Stimulated activated CD8-positive, alpha-beta memory T cell treated with anti-CD3 and anti-CD28 coated beads, Interleukin-15, amount 100 ng/mL, for 24 hours (primary cell): ENCODE data around the gene SPPL3.

Source experiments
- DNase-seq: peaks from one replicate; pipeline ENCODE4 v3.0.0-alpha.2; 2020; ENCODE audit warnings: low read depth

The SPPL3 gene

GRCh38 chr12:120874547-120875245 lies 29.5 kb downstream of the SPPL3 start:
- DNase-seq, result no peak

DNA sequence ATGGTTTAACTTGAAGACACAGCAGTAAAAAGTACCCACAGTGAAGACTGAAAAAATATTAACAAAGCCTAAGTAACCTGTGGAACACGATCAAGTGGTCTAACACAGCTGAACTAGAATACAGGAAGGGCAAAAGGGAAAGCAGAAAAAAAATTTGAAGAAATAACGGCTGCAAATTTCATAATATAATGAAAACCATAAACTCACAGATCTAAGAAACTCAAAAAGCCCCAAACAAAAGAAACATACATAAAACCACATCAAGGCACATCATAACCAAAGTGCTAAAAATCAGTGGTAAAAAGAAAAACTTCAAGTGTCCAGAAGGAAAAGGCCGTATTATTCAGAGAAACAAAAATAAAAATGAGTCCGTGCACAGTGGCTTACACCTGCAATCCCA lies 30.9 kb downstream of the SPPL3 start:
- DNase-seq, result no peak

GRCh38 chr12:120872487-120872886 lies 31.7 kb downstream of the SPPL3 start:
- no peak for DNase-seq

DNA sequence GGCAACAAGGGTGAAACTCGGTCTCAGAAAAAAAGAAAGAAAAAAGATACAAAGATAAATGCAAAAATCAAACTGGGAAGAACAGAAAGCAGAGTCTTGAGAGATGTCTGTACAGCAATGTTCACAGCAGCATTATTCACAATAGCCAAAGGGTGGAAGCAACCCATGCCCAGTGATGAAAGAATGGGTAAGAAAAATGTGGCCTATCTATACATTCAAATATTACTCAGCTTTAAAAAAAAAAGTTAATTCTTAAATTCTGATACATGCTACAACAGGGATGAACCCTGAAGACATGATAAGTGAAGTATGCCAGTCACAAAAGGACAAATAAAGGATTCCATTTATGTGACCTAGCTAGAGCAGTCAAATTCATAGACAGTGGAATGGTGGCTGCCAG lies 33.7 kb downstream of the SPPL3 start:
- no peak for DNase-seq

DNA sequence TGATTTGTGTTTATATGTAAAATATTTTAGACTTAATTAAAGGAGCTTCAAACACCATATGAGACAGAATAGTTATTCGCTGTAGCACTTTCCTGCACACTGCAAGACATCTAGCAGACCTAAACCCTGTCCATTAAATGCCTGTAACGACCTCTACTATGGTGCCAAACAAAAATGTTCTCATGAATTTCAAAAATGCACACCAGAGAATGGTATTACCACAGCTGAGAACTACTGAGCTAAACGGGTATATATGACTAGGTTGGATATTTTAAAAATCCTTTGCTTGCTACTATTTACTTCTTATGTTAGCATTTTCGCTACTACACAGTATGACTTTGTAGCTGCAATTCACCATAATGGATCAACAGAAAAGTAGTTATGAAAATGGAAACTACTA lies 34.8 kb downstream of the SPPL3 start:
- no peak for DNase-seq

DNA sequence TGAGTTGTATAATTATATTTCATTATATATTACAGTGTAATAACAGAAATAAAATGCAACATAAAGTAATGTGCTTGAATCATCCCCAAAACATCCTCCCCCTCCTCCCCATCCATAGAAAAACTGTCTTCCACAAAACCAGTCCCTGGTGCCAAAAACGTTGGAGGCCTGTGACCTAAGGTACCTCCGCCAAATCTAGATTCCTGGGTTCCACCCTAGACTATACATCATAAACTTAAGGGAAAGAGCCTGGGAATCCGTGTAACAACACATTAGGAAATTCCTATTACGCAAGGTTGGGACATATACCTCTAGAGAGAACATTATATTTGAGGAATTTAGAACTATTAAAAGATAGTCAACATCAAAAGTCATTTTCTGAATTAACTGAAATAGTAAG lies 38.0 kb downstream of the SPPL3 start:
- DNase-seq, result no peak

DNA sequence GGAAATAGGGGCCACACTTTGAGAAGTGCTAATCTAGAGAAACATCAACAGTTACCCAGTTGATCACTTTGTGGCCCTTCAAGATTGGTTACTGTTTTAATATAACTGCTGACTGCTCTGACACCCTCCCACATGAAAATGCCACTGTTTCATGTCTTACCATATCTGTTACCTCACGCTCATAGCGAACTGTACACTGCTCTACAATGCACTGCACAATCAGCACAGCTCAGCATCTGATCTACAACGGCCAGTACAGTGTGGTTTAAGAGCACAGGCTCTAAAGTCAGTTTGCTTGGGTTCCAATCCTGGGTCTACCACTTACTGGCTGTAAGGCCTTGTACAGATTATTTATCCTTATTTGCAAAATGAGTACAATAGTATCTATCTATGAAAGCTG lies 39.1 kb downstream of the SPPL3 start:
- no peak for DNase-seq

- no peak for DNase-seq
Measured at GRCh38 chr12:120862664-120863063, 41.5 kb downstream of the SPPL3 start.

GRCh38 chr12:120861074-120861795 lies 42.9 kb downstream of the SPPL3 start:
- no peak for DNase-seq

GRCh38 chr12:120858306-120859088 lies 45.7 kb downstream of the SPPL3 start:
- no peak for DNase-seq

GRCh38 chr12:120856980-120857379 lies 47.2 kb downstream of the SPPL3 start:
- no peak for DNase-seq

DNA sequence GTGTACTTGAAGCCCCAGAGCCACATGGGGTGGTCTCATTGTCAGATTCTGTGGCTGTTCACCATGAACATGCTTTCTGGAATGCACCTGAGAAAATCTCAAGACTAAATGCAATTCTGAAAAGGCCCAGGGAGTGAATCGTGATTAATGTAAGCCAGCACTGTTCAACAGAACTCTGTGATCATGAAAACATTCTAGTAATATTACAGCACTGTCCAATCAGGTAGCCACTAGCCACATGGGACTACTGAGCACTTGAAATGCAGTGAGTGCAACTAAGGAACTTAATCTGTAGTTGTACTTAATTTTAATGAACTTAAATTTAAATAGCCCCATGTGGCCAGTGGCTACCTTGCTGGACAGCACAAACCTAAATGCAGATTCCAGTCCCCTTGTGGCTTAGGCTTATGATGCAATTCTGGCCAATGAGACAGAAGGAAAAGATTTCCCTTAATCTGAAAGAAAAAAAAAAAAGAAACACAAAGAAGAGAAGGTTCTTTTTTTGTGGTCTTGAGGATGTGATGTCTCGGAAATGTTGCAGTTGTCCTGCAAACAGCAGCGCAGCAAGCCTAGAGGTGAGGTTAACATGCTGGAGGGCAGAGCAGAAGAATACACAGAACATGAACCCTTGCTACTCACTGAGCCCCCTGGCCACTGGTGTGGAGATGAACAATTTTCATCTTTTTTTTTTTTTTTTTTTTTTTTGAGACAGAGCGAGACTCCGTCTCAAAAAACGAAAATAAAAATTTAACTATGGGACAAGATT lies 48.2 kb downstream of the SPPL3 start:
- no peak for DNase-seq

- DNase-seq, result no peak
Measured at GRCh38 chr12:120854804-120855203, 49.4 kb downstream of the SPPL3 start.

DNA sequence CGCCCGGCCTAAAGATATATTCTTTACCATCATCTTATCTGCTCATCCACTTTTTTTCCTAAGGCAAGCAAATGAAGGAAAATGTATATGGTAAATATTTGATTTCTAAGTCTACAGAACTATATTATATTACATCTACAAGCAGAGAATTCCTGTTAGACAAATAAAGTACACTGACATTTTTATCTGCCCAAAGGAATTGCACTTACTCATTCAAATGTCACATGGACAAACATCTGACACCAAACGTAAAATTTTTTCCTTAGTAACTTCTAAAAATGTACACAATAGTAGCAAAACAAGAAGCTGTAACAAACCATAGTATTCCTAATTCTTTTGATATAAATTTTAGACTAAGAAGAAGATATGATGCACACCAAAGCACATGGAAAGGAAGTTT lies 51.0 kb downstream of the SPPL3 start:
- no peak for DNase-seq

GRCh38 chr12:120851944-120852343 lies 52.2 kb downstream of the SPPL3 start:
- no peak for DNase-seq

GRCh38 chr12:120851444-120851843 lies 52.7 kb downstream of the SPPL3 start:
- no peak for DNase-seq

DNA sequence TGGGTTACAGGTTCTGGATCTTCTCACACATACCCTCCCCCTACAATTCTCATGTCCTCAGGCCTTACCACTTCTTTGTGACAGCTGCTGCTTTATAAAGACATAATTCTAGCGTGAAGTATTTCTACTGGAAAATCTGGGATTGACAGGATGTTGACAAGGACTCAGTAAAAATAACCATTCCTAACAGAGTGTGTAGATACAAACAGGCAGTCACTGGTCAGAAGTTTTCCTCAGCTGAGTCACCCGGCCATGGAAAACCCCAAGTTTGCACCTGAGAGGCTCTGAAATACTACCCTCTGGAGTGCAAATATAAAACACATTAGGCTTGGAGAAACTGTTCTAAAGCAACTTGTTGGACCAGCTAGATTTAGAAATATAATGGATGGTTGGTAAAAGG lies 54.4 kb downstream of the SPPL3 start:
- no peak for DNase-seq

DNA sequence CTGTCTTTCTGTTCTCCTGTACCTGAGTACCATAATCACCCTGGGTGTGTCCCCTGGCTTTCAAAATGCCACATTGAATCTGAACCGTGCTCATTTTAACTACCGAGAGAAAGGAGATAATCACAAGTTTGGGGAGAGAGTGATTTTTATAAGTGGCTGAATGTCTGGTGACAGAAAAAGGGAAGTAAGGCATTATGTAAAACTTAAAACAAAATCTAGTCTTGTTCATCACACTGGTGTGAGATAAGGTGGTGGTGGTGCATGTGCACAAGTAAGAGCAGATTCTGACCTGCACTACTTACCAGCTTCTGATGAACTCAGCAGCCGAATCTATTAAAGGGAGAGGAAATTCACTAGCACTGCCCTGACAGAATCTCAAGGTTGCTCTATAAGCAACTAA lies 56.3 kb downstream of the SPPL3 start:
- DNase-seq, result no peak

- DNase-seq, result no peak
Measured at GRCh38 chr12:120847392-120847791, 56.8 kb downstream of the SPPL3 start.

DNA sequence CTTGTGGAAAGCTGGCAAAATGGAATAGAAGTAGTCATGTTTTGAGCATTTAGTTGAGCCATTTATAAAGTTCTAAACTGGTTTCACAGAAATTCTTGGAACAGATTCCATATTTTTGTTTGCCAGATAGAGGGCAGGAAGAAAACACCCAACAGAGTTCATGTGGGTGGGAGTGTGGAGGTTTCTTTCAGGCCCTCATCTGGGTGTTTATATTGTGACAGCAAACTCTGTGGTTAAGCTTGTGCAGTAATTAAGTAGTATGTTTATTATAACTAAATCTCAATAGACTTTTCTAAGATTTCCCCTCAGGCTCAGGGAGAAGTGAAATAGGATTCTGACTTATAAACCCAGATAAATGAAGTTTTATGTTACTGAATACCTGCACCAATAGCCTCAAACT lies 57.4 kb downstream of the SPPL3 start:
- DNase-seq, result no peak

DNA sequence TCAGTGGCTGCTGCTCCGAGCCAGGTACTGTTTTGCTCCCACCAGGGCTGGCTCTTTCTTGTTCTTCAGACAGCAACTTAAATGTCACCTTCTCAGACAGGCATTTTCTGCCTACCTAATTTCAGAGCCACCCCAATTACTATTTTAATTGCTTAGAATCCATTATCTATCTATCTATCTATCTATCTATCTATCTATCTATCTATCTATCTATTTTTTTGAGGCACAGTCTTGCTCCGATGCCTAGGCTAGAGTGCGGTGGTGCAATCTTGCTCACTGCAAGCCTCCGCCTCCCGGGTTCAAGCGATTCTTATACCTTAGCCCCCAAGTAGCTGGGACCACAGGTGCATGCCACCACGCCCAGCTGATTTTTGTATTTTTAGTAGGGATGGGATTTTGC lies 58.5 kb downstream of the SPPL3 start:
- no peak for DNase-seq

GRCh38 chr12:120844768-120845449 lies 59.2 kb downstream of the SPPL3 start:
- DNase-seq, result no peak
